Uterus (tissue), 2 donors: ENCODE measurements around the gene TTLL7.

ENCODE experiments used
- POLR2A ChIP-seq, 2 donors: fragments of 450-650 bp; IDR thresholded peaks; one replicate each; pipeline ENCODE4 v1.6.1; 2016; ENCODE audit warnings: antibody characterized with exemption in 2 of 2, mild to moderate bottlenecking in 1 of 2, moderate library complexity in 1 of 2
- TF ChIP-seq, protein P1 (sequence below), 4 experiments: fragments of 200-600 bp in 2 of 4; fragments of 450-650 bp in 2 of 4; sonication (generic) in 2 of 4; IDR thresholded peaks; one replicate each; pipeline ENCODE4 v1.5.1; 2016 to 2019; ENCODE audit warnings: antibody characterized with exemption in 4 of 4, mild to moderate bottlenecking in 2 of 4, moderate library complexity in 1 of 4

DNA sequence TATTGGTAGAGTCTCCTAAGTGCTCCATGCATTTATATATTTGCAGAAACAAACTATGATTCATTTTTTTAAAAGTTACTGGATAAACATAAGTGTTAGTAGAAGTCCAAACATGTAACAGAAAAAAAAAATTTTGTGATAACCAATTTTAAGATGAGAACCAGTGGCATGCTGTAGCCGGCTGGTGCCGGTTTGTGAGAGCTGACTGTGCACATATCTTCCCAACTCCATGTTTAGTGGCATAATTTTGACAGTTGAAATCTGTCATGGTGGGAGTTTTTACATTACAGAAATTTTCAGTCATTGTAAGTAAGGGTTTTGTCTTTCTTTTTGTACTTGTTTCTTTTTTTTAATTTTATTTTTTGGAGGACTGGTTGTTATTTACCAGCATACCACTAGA lies 141.2 kb downstream of the TTLL7 start:
- TF ChIP-seq, protein P1, sequence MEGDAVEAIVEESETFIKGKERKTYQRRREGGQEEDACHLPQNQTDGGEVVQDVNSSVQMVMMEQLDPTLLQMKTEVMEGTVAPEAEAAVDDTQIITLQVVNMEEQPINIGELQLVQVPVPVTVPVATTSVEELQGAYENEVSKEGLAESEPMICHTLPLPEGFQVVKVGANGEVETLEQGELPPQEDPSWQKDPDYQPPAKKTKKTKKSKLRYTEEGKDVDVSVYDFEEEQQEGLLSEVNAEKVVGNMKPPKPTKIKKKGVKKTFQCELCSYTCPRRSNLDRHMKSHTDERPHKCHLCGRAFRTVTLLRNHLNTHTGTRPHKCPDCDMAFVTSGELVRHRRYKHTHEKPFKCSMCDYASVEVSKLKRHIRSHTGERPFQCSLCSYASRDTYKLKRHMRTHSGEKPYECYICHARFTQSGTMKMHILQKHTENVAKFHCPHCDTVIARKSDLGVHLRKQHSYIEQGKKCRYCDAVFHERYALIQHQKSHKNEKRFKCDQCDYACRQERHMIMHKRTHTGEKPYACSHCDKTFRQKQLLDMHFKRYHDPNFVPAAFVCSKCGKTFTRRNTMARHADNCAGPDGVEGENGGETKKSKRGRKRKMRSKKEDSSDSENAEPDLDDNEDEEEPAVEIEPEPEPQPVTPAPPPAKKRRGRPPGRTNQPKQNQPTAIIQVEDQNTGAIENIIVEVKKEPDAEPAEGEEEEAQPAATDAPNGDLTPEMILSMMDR (IDR thresholded peaks at IDR 0.05), result no peak
- TF ChIP-seq POLR2A (IDR thresholded peaks at IDR 0.05), result no peak
